ENCODE results near the gene RNASEH2B.
A peak's percentile ranks its signal among the peaks of the same experiment; 100 is the strongest.

RNASEH2B gene

DNA sequence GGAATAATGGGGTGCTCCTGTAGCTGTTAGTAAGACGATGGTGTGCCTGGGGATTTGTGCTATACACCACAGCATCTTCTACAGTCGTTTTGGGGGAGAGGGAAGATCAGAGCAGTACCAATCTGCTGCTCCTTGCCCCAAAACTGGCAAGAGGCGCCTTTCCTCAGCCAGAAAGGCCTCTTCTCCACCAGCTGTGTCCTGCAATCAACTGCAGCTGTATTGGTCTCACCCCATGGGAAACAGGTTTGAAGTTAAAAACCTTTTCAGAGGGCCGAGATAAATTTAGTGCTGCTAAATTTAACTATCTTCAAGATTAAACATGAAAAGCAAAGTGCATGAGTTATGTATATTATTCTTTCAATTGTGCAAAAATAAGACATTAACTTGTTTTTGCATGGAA lies 1.2 kb upstream of the RNASEH2B start:
- no peak for DNase-seq

GRCh38 chr13:50910485-50910805 lies 854 bp downstream of the RNASEH2B start:
- peak; percentile 63 for DNase-seq

DNA sequence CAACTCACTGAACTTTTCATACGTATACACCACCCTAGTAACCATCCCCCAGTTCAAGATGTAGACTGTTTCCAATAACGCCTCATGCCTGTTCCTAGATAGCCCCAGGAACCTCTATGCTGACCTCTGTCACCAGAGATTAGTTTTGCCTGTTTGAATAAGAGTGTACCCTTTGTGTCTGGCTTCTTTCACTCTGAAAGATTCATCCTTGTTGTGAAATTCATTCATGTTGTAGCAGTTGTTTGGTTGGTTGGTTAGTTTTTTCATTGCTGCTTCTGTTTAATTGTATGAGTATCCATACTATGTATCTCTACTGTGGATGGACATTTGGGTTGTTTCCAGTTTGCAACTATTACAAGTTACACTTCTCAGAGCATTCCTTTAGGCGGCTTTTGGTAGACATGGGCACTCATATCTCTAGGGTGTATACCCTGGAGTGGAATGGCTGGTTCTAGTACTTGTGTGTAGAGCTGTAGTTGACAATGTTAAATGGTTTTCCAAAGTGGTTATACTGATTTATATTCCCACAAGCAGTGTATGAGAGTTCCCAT lies 1.6 kb downstream of the RNASEH2B start:
- DNase-seq: no peak

DNA sequence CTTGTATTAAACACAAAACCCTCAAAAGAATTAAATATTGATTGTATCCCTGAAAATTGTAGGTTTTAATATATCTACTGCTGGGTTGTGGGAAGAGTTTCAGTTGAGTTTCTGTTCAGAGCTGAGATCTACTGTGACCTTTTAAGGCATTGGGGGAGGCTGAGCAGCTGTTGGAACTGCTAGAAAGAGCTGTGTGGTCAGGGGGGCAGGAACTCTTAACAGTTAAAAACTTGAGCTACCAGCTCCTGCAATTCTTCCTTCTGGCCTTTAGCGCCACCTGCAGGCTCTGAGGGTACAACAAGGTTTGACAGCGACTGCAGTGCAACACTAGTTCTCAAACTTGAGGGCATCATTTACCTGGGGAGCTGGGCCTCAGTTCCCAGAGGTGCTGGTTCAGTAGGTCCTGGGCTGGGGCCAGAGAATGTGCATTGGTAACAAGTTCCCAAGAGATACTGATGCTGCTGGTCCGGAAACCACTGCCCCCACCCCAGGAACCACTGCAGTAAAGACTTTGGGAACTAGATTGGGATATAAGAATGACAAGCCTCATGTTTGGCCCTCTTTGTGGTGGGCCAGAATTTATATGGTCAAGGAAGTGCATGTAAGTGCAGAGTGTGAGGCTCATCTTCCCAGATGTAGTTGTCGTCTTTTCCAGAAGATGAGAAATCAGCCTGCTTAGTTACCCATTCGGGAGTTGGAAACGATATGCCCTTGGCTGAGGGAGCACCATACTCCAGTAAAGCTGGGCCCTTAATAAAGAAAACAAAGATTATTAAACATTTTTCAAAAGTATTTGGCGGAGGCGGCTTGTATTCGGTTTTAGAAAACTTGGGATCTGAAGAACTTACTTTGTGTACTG lies 2.6 kb downstream of the RNASEH2B start:
- peak; percentile 91 for DNase-seq

DNA sequence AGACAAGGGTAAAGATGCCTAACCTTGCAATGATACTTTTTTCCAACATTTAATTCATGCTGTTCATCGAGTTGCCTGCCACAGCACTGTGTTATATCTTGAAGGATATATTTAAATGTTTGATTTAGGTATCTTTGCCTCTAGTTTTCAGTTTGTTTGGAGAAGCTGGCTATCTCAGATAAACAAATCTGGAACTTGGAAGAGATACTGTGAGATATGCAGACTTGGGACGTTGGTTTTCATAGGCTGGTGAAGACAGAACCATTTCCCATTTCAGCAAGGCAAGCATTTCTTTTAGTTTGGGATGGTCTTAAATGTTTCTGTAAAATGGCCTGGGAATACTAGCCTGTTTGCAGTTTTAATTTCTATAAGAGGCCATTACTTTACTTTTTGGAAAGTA lies 3.3 kb downstream of the RNASEH2B start:
- no peak for DNase-seq

DNA sequence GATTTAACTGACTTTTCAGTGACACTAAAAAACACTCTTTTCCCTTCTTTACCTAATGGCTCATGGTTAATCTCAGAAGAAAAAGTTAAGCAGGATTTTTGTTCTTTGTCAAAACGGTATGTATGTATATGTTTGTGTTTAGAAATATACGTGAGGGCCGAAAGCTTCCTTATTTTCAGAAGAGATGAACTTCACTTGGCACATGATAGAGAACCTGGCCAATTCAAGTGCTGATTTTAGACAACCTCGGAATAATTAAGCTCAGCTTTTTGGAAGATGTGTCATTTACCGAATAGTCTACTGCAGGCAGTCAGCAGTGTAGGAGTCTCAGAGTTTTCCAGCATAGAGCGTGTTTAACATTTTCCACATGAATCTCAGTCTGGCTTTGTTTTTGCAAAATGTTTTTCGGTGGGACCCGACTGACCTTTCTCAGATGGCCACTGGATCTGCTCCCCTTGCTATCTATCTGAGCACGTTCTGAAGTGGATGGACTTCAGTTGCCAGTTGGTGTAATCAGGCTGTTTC lies 4.6 kb downstream of the RNASEH2B start:
- no peak for DNase-seq

DNA sequence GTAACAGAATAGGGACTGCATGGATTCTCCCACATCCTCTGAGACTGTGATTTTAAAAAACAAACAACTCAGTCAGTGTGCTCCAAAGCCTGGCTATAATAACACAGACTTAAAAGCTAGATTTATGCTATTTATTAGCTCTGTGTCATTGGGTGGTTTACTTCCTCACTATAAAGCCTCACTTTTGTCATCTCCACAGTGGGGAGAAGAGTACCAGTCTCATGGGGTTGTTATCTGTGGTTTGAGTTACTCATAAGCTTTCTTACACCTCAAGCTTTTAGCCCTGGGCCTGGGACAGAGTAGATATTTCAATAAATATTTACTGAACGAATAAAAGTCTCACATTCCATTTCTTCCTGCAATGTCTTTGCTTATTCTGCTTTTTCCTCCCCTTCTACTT lies 5.3 kb downstream of the RNASEH2B start:
- DNase-seq: no peak

- no peak for DNase-seq
Measured at GRCh38 chr13:50915565-50915964, 6.0 kb downstream of the RNASEH2B start.

GRCh38 chr13:50916701-50917184 lies 7.2 kb downstream of the RNASEH2B start:
- DNase-seq: no peak

DNA sequence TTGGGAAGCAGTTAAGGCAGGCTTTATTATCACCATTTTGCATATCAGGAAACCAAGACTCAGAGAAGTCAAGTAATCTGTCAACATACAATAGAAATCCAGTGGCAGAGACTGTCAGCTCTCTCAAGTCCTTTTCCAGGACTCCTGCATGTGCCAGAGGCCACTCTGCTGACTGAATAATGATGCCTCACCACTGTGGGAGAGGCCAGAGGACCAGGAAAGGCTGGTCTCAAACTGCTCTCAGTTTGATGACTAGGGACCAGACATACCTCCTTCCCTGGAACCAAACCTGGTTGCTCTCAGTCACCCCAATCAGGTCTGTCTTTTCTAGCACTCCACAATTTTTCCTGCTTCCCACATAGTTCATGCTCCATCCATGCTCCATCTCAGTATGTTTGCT lies 8.0 kb downstream of the RNASEH2B start:
- no peak for DNase-seq

DNA sequence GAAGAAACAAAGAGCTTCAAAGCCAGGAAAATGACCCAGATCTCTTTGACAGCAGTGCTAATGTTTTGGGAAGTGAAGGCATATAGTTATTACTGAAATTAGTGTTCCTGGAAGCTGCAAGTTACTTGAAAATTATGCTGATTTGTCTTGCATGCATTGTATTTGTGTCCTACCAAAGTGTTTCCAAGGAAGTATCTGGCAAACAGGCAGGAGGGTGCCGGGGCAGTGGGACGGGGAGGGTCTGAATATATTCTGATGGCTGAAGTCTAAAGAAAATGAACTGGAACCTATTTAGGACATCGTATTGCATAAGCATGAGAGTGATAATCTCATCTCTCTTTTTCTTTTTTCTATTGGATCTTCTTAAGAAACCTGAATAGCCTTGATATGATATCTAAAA lies 9.0 kb downstream of the RNASEH2B start:
- no peak for DNase-seq

GRCh38 chr13:50919277-50919676 lies 9.7 kb downstream of the RNASEH2B start:
- DNase-seq: no peak

- DNase-seq: no peak
Measured at GRCh38 chr13:50921706-50922105, 12.1 kb downstream of the RNASEH2B start.

- no peak for DNase-seq
Measured at GRCh38 chr13:50923272-50923671, 13.7 kb downstream of the RNASEH2B start.

DNA sequence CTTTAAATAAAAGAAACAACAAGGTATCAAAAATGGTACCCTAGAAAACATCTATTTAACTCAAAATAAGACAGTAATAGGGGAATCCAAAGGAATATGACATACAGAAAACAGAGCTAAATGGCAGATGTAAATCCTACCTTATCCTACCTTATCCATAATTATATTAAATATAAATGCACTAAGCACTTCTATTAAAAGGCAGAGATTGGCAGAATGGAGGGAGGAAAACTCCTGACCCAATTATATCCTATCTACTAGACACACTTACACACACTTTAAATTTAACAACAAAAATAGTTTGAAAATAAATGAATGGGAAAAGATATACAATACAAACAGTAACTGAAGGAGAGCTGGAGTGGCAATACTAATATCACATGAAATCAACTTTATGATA lies 14.4 kb downstream of the RNASEH2B start:
- no peak for DNase-seq

- no peak for DNase-seq
Measured at GRCh38 chr13:50927701-50928100, 18.1 kb downstream of the RNASEH2B start.

DNA sequence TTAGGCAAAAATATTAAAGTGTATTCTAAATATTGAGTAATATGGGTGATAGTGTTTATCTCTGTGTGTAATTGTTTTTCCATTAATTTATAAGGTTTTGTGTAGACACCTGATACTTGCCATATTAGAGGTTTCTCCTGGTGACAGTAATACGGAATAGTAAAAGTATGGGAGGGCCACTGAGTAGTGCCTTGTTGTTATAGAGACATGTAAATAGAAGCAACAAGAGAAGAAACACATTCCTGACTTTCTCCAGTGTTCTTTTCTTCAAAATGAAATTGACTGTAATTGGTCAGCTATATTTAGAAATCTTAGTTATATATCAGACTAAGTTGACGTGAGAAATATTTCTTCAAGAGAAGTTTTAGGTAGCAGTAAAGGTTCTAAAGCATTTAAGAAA lies 18.5 kb downstream of the RNASEH2B start:
- DNase-seq: no peak

DNA sequence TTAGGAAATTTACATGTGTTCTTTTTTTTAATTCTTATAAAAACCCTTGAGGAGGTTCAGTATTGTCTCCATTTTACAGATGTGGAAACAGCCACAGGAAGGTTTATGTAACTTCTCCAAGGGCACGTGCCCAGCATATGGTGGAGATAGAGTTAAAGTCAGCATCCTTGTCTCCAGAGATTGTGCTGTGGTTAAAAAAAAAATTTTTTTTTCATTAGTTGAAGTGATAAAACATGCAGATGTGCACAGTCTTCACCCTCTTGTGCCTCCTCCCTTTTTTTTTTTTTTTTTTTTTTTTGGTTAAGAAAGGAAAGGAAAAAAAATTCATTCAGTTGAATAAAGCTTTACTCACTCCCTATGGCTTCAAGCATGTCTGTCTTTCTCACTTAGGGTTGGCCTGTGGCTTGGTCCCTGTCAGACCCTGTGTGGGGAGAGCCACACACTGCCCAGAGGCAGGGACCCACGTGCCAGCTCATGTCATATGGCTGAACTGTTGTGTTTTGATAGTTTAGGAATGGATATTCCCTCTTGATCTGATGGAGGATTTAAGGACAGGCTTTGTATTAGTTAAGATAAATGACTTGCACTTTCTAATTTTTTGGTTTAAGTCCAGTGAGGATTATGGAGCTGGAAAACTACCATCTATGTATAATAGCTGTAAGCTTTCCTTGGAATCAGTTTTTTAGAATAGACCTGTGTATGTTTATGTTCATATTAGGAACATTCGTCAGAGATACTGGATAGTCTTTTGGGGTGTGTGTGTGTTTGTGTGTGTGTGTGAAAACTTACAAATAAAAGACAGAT lies 19.3 kb downstream of the RNASEH2B start:
- DNase-seq: no peak

DNA sequence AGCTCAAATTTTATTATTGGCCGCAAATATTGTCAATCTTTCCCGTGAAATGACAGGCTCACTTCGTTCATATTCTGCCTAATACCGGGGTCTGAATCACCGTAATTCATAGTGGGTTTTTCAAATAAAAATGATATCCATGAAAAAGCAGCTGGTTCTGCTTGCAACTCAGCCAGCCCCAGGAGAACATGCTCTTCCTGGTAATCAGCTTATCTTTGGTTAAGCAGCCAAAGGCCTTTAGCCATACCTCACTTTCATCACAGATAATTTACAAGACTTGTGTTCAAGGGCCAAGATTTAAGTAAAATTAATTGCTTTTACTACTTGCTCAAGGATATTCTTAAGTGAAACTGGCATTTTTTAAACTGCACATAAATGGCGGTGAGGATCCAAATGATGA lies 22.5 kb downstream of the RNASEH2B start:
- DNase-seq: no peak

DNA sequence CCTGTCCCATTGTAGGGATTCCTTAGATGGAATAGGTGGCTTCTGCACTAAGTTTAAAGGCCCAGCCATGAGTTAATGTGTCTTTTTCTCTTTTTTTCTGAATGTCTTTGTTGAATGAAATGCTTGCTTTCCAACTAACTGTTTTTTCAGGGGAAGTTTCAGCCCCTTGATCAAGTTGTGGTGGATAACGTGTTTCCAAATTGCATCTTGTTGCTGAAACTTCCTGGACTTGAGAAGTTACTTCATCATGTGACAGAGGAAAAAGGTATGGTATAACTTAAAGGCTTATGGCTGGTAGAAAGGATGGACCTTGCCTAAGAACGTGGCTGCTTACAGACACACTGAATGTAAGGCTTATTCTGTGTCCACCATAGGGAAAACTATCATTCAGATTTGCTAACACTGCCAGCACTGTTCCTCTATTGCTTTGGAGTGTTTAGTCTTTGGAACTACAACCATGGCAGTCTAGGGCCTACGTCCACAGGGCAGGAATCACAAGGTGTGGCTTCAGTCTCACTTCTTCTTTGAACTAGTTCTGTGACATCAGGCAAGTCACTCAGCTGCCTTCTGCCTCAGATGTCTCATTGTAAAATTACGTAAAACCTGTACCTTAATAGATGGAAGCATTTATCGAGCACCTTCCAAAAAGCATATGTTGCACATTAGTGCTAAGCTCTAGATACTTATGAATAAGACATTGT lies 25.3 kb downstream of the RNASEH2B start:
- DNase-seq: no peak

GRCh38 chr13:50936679-50937078 lies 27.1 kb downstream of the RNASEH2B start:
- no peak for DNase-seq

DNA sequence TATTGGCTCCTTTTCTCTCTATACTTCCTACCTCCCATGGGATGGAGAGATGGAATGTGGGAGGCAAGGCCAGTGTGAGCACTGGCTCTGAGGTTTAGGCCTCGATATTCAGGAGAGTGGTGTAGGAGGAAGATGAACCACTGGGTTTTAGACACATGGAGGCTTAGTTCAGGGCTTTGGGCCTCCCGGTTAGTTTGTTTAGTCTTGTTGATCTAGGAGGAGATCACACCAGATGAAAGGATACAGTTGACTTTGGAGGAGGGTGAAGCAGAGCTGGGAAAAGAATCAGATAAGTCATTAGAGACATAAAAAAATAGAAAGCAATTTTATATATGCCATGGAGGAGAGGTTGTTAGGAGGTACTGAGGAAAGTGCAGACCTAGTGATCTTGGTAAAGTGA lies 30.9 kb downstream of the RNASEH2B start:
- no peak for DNase-seq

DNA sequence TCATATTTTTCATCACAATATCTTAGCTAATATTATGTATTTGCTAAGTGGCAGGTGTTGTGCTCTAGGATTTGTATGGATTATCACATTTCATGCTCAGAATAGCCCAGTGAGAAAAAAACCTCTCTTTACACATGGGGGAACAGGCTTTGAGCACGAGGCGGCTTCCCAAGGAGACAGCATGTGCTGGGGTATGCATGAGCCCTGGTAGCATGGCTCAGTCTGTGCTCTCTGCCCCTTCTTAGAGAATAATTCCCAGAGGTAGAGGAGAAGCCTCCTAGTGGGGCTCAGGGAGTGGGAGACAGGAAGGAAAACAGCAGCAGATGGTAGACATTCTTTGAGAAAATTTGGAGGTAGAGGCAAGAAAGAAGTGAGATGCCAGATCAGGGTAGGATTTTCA lies 31.6 kb downstream of the RNASEH2B start:
- DNase-seq: no peak

All from right hindlimb (tissue), 1 donor.